NCI-H748 (cell line): ENCODE results near the gene THEM5.

Source experiments
- DNase-seq: peaks from one replicate; lab custom pipeline; 2025; ENCODE audit not compliant: unreplicated experiment; lab: John Stamatoyannopoulos, UW

Gene THEM5

GRCh38 chr1:151803164-151803563 is 50.3 kb downstream of the THEM5 start:
- DNase-seq, result no peak

DNA sequence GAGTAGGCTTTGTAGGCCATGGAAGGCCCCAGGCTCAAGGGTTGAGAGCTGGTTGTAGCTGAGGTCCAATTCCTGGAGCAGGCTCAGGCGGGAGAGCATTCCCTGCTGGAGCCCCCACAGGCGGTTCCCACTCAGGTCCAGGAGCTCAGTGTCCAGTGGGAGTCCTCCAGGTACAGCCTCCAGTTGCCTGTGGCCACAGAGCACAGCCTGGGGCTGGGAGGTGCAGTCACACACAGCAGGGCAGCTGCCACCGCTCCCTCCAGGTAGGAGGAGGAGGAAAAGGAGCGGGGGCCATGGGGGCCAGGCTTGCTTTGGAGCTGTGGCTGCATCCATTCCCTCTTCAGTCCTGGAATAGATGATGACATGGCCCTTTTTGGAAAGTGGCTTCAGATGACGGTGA is 51.1 kb downstream of the THEM5 start:
- DNase-seq, result no peak

GRCh38 chr1:151801846-151802245 is 51.7 kb downstream of the THEM5 start:
- no peak for DNase-seq

GRCh38 chr1:151801310-151801820 is 52.1 kb downstream of the THEM5 start:
- DNase-seq, result no peak

DNA sequence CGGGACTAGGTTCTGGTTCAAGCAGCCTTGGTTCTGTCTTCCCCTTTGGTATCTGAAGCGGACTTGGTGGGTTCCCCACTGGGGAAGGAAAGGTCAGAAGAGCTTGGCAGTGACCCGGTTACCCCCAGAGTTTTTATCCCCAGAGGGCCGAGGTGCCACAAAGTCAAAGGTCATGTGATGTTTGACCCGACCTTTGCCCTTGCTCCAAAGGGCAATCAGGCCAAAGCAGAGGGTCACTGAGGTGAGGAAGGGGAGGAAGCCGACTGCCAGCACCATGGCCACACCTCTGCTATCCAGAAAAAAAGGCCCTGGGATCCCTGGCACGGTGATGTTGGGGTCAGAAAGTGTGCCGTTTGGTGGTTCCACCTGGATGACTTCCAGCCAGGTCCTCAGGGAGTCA is 52.7 kb downstream of the THEM5 start:
- no peak for DNase-seq

DNA sequence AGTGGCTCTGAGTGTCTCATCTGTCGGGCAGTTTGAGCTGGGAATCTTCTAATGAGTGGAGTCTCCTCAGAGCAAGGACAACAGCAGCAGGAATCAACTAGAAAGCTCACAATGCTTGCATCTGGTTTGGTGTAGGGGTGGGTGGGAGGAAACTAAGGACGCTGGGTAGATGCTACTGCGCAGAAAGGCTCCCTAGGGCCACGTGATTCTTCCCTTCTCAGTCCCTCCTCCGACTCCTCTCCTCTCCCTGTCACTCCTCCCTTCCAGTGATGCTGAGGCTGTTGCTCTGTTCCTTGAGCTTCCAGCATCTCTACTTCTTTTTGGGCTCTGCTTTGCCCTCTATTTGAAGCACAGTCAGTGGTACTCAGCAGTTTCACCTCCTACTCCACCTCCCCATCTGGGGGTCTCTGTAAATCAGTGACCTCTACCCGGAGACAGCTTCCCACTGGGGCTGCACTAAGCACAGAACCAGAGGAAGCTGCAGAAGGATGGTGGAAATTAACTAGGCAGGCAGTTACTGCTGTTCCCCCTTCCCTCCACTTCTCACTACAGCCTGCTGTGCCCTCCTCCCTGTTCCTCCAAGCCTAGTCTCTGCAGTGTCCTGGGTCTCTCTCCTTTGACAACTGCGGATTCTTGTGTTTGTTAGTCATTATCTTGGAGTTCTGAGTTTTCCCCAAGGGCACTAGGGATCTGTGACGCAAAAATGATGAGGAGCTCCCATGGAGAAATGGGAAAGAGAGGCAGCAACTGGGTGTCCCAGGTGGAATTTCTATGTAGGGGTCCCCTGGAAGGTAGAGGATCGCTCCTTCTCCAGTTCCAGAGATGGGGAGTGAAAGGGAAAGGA is 54.1 kb downstream of the THEM5 start:
- DNase-seq, result no peak

DNA sequence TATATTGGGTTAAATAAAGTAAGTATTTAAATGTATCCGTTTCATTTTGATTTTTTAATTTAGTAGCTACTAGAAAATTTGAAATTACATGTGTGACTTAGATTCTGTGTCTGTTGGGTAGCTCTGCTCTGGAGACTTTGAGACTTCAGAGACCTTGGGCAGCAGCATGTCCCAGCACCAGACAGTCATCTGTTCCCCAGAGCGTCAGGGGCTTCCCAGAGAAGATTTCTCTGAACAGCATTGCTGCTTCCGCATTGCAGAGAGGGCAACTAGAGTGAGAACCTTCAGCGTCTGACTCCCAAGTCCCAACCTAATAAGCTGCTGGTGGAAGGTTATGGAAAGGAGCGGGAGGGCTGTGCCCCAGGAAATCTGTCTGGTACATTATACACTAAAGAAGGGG is 54.9 kb downstream of the THEM5 start:
- DNase-seq, result no peak
